SU-DHL-6 (cell line): ENCODE measurements around the gene NPB.

Experiments used
- H2AFZ ChIP-seq: fragments of 200-600 bp; sonication (generic); 2 replicates; pipeline ENCODE4 v1.6.1; 2014; ENCODE audit warnings: low read depth, mild to moderate bottlenecking, moderate library complexity, mixed read lengths, antibody characterized with exemption, low read length; ENCODE audit not compliant: severe bottlenecking
- H3F3A ChIP-seq: fragments of 200-600 bp; shearing (Covaris generic); 2 replicates; pipeline ENCODE4 v1.6.0; 2016; ENCODE audit warnings: antibody characterized with exemption, mild to moderate bottlenecking; ENCODE audit not compliant: insufficient read depth
- H3K27ac ChIP-seq: fragments of 200-600 bp; sonication (generic); 2 replicates; pipeline ENCODE4 v1.5.1; 2016; ENCODE audit warnings: low read depth, mild to moderate bottlenecking, low read length, moderate library complexity, mixed read lengths
- H3K27me3 ChIP-seq: fragments of 200-600 bp; sonication (generic), shearing (Covaris generic); 2 replicates; pipeline ENCODE4 v1.6.0; 2014; ENCODE audit warnings: mild to moderate bottlenecking, low read length
- H3K36me3 ChIP-seq: fragments of 200-600 bp; sonication (generic); 2 replicates; pipeline ENCODE4 v1.6.1; 2014; ENCODE audit warnings: mild to moderate bottlenecking, low read length, mixed read lengths
- H3K4me2 ChIP-seq: fragments of 300-600, 200-600 bp; shearing (Covaris generic), sonication (generic); 2 replicates; pipeline ENCODE4 v1.6.0; 2014; ENCODE audit warnings: low read length, low read depth, mild to moderate bottlenecking; ENCODE audit not compliant: poor library complexity, severe bottlenecking
- H3K4me3 ChIP-seq: fragments of 200-600 bp; sonication (generic); 2 replicates; pipeline ENCODE4 v1.5.1; 2014; ENCODE audit warnings: antibody characterized with exemption, low read length, mild to moderate bottlenecking, mixed read lengths; ENCODE audit not compliant: insufficient read depth, poor library complexity, severe bottlenecking
- H3K79me2 ChIP-seq: fragments of 200-600 bp; sonication (generic); 2 replicates; pipeline ENCODE4 v1.6.1; 2014; ENCODE audit warnings: mild to moderate bottlenecking, low read length, moderate library complexity; ENCODE audit not compliant: insufficient read depth
- H3K9ac ChIP-seq: fragments of 200-600 bp; sonication (generic); 2 replicates; pipeline ENCODE4 v1.7.0; 2014; ENCODE audit warnings: mild to moderate bottlenecking, low read length
- H3K9me2 ChIP-seq: fragments of 200-600 bp; sonication (generic); replicated peaks from 2 replicates; pipeline ENCODE4 v1.6.1; 2014; ENCODE audit warnings: low read length; ENCODE audit not compliant: insufficient read depth
- H3K9me3 ChIP-seq: fragments of 200-600 bp; sonication (generic); 2 replicates; pipeline ENCODE4 v1.6.1; 2014; ENCODE audit warnings: low read length, mixed read lengths; ENCODE audit not compliant: insufficient read depth
- H4K20me1 ChIP-seq: fragments of 200-600 bp; sonication (generic); 2 replicates; pipeline ENCODE4 v1.6.1; 2014; ENCODE audit warnings: low read depth, mild to moderate bottlenecking, antibody characterized with exemption, low read length, moderate library complexity, mixed read lengths
- CTCF ChIP-seq: fragments of 200-600 bp; sonication (generic); IDR thresholded peaks from one replicate; pipeline ENCODE4 v1.5.1; 2017; ENCODE audit warnings: antibody characterized with exemption, mild to moderate bottlenecking, low read length, moderate library complexity; ENCODE audit not compliant: insufficient read depth, poor library complexity, severe bottlenecking
- EZH2phosphoT487 ChIP-seq: fragments of 200-600 bp; sonication (generic), shearing (Covaris generic); conservative IDR thresholded peaks from 2 replicates; pipeline ENCODE4 v1.6.1; 2018; ENCODE audit warnings: mild to moderate bottlenecking, antibody characterized with exemption, low read length, moderate library complexity, mixed read lengths

NPB gene

GRCh38 chr17:81921996-81922565 is 20.0 kb downstream of the NPB start:
- Histone ChIP-seq H3K4me3 (no peak overlapping the region), H2AFZ (no peak overlapping the region), H3K9me3 (no peaks in the 10 kb centered on the region), H3K9me2 (no peaks in the 10 kb centered on the region), H3K36me3 (no peaks in the 10 kb centered on the region), H3K4me2 (no peak overlapping the region), H3K9ac (no peak overlapping the region), H3K27me3 (no peaks in the 10 kb centered on the region), H3F3A (no peaks in the 10 kb centered on the region), H3K27ac (no peak overlapping the region), H4K20me1 (no peaks in the 10 kb centered on the region), H3K79me2 (peaks cover 73% of the 10 kb centered on the region)
- TF ChIP-seq CTCF (no peak), EZH2phosphoT487 (no peak)

- no peak for TF ChIP-seq EZH2phosphoT487
- no peak for TF ChIP-seq CTCF
- Histone ChIP-seq H3K9ac (no peak overlapping the region), H3K27me3 (no peaks in the 10 kb centered on the region), H3K9me3 (no peaks in the 10 kb centered on the region), H3K79me2 (peaks cover 68% of the 10 kb centered on the region), H3K9me2 (no peaks in the 10 kb centered on the region), H3K36me3 (no peaks in the 10 kb centered on the region), H3K4me3 (no peak overlapping the region), H3K27ac (no peak overlapping the region), H3F3A (no peaks in the 10 kb centered on the region), H3K4me2 (no peak overlapping the region), H2AFZ (no peak overlapping the region), H4K20me1 (no peaks in the 10 kb centered on the region)
These were observed 20.7 kb downstream of the NPB start for GRCh38 chr17:81922566-81923301.

- TF ChIP-seq EZH2phosphoT487 (no peak), CTCF (no peak)
These were observed 21.5 kb downstream of the NPB start for GRCh38 chr17:81923302-81924260.

More at GRCh38 chr17:81923302-81924260, 21.5 kb downstream of the NPB start:
- peaks cover 68% of the 10 kb centered on the region for H3K79me2 ChIP-seq
- no peaks in the 10 kb centered on the region for H3K9me2 ChIP-seq
- H4K20me1 ChIP-seq, result no peaks in the 10 kb centered on the region
- no peak overlapping the region for H3K4me2 ChIP-seq
- H3K4me3 ChIP-seq, result no peak overlapping the region
- no peaks in the 10 kb centered on the region for H3K36me3 ChIP-seq
- H2AFZ ChIP-seq, result no peak overlapping the region
- no peaks in the 10 kb centered on the region for H3K27me3 ChIP-seq
- H3F3A ChIP-seq, result no peaks in the 10 kb centered on the region
- no peaks in the 10 kb centered on the region for H3K9me3 ChIP-seq
- H3K27ac ChIP-seq, result no peak overlapping the region
- no peak overlapping the region for H3K9ac ChIP-seq
